PC-3 (cell line): ENCODE results near the gene CDKN1B.

Source experiments
- EZH2 ChIP-seq: fragments of 300-600 bp; sonication (generic); IDR thresholded peaks from one replicate; pipeline ENCODE4 v1.6.1; 2017; ENCODE audit warnings: antibody characterized with exemption, mild to moderate bottlenecking, low read length; ENCODE audit not compliant: unreplicated experiment
- EZH2phosphoT487 ChIP-seq: fragments of 300-600 bp; sonication (generic); IDR thresholded peaks from 2 replicates; pipeline ENCODE4 v1.6.1; 2018; ENCODE audit warnings: mild to moderate bottlenecking, antibody characterized with exemption, low read length, borderline replicate concordance
- TF ChIP-seq, protein P1 (sequence below): fragments of 300-600 bp; sonication (generic); conservative IDR thresholded peaks from 2 replicates; pipeline ENCODE4 v1.5.1; 2017; ENCODE audit warnings: antibody characterized with exemption, low read depth, mild to moderate bottlenecking, low read length

DNA sequence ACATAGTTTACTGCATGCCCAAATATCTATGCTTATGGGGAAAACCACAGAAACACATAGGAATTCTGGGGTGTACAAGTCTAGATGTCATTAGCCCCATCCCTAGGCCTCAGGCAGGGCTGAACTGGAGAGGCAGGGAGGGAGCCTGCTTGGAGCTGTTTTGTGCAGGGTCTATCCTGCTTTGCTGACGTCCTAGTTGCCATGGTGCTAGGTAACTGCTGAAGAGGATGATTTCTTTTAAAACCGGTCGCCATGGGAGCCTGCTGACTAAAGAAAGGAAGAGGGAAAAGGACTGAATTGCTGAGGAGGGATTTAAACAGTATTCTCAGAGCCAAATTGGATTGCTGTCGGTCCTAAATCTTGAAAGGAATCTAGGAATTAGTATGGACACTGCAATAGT, 31.9 kb upstream of the CDKN1B start:
- TF ChIP-seq, protein P1, sequence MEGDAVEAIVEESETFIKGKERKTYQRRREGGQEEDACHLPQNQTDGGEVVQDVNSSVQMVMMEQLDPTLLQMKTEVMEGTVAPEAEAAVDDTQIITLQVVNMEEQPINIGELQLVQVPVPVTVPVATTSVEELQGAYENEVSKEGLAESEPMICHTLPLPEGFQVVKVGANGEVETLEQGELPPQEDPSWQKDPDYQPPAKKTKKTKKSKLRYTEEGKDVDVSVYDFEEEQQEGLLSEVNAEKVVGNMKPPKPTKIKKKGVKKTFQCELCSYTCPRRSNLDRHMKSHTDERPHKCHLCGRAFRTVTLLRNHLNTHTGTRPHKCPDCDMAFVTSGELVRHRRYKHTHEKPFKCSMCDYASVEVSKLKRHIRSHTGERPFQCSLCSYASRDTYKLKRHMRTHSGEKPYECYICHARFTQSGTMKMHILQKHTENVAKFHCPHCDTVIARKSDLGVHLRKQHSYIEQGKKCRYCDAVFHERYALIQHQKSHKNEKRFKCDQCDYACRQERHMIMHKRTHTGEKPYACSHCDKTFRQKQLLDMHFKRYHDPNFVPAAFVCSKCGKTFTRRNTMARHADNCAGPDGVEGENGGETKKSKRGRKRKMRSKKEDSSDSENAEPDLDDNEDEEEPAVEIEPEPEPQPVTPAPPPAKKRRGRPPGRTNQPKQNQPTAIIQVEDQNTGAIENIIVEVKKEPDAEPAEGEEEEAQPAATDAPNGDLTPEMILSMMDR: no peak
- TF ChIP-seq EZH2phosphoT487 (no peak), EZH2 (no peak)
